Stimulated activated CD4-positive, alpha-beta T cell treated with anti-CD3 and anti-CD28 coated beads, Interleukin-4, amount 100 ng/mL, for 24 hours (primary cell): Measurements from ENCODE around the gene HEATR5A.
A peak's percentile ranks its signal among the peaks of the same experiment; 100 is the strongest.
"Not testable (repeated sequence)": the region's sequence is repeated elsewhere in the genome, so short reads cannot be mapped to it uniquely, and the experiment has no call there.

Experiments used
- DNase-seq: peaks from one replicate; pipeline ENCODE4 v3.0.0-alpha.2; 2020

HEATR5A gene

DNA sequence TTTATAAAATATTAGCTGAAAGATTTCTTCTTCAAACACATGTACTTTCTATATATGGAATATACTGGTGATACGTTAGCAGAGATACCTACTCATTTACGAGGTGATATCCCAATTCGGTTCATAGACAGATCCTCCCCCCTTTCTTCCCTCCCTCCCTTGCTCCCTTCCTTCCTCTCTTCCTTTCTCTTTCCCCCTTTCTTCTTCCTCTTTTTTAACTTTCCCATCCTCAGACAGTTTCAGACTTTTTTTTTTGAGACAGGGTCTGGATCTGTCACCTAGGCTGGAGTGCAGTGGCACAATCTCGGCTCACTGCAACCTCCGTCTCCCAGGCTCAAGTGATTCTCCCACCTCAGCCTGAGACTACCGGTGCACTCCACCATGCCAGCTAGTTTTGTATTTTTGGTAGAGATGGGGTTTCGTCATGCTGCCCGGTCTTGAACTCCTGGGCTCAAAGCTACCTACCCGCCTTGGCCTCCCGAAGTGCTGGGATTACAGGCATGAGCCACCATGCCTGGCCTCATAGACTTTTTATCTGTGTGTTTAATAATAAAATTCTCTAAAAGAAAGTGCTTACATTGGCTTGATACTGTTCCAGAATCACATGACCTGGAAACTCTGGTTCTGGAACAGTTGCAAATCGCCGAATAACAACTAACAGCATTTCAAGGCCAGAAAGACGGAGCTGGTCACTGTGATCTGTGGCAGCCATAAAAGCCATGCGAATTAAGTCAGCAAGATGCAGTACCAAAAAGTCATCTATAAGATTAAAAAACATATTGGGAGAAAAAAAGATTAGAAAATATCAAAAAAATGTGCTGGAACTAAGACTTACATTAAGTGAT, 99.2 kb downstream of the HEATR5A start:
- no peak for DNase-seq

DNA sequence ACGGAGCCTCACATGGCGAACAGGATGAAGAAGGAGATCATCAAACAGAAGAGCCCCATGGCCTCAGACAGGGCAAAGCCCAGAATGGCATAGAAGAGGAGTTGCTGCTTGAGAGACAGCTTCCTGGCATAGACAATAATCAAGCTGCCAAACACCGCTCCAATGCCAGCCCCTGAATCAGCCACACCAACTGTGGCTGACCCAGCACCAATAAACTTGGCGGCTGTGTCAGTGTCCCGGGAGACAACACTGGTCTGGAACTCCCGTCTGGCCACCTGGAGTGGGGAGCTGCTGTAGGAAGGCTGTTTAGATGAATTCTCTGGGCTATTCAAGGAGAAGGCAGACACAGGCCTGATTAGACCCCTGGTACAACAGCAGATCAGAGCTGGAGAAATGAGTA, 100.1 kb downstream of the HEATR5A start:
- DNase-seq: no peak

DNA sequence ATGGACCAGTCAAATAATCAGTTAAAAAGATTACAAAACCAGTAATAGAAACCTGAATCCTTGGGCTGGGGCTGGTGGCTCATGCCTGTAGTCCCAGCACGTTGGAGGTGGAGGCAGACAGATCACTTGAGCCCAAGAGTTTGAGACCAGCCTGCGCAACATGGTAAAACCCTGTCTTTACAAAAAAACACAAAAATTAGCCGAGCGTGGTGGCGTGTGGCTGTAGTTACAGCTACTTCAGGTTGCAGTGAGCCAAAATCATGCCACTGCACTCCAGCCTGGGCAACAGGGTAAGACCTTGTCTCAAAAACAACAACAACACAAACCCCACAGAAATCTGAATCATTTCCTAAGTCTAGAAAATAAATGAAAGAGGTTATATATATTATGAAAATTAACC, 100.6 kb downstream of the HEATR5A start:
- DNase-seq: no peak

DNA sequence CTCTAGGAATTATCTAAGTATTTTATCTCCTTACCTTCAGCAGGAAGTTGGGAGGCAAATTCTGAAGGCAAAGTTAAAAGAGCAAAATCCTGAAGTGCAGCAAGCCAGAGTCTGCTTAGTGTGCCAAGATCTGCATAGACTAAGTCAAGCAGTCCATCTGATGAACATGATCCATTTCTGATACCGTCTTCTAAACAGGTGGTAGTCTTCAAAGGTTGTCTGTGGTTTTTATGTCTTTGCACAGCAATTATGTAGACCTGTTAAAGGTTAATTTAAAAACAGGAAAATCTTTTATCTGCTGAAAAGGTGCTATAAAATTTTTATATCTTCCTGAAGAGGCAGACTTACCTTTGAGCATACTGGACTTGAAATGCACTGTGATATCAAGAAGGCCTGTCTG, 107.4 kb downstream of the HEATR5A start:
- DNase-seq: no peak

DNA sequence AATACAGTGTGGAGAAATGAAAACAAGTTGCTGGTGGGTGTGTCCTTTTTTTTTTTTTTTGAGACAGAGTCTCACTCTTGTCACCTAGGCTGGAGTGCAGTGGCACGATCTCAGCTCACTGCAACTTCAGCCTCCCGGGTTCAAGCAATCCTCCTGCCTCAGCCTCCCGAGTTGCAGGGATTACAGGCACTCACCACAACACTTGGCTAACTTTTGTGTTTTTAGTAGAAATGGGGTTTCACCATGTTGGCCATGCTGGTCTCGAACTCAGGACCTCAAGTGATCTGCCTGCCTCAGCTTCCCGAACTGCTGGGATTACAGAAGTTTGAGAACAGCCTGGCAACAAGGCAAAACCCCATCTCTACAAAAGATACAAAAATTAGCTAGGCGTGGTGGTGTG, 108.0 kb downstream of the HEATR5A start:
- not testable (repeated sequence) for DNase-seq

DNA sequence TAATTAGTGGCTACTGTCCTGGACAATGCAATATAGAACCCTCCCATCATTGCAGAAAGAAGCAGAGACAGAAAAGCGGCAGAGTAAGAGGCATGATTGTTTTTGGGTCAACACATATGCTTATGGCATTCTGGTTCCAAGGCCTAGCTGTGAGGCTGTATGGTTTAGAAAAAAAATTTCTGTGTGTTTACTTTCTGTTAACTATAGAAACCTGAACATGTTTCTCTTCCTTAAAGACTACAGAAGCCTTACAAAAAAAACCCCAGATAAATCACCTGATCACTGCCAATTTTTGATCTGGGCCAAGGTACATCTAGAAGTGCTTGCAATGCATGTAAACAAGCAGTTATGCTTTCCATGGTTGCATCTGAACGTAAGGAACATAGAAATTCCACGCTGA, 112.7 kb downstream of the HEATR5A start:
- no peak for DNase-seq

DNA sequence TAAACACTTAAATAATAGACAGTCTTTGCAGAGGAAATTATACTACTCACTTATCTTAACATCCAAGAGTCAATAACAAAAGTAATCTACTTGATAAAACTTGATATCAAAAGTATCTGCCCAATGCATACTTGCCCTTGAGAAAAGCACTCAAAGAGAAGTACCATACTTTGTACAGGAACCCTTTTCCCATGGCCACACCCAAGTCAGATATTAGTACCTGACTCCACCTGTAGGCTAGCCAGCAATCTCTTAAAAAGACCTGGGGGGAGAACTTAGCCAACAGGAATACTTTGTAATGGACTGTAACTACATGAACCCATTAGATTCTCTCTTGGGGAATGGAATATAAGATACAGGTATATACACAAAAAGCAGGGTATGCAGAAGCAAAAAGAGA, 113.2 kb downstream of the HEATR5A start:
- no peak for DNase-seq

DNA sequence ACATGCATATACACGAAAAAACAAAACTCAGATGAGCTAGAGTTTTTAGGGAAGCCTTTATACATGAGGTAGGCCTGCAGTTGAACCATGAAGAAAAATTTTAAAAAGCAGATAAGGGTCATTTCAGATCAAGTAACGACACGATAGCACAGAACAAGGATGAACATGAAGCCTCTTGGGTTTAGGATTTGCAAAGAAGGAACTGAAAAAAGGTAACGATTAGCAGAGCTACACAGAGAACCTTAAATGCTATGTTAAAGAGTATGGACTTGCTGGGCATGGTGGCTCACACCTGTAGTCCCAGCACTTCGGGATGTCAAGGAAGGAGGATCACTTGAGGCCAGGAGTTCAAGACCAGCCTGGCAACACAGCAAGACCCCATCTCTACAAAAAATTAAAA, 116.7 kb downstream of the HEATR5A start:
- DNase-seq: no peak

DNA sequence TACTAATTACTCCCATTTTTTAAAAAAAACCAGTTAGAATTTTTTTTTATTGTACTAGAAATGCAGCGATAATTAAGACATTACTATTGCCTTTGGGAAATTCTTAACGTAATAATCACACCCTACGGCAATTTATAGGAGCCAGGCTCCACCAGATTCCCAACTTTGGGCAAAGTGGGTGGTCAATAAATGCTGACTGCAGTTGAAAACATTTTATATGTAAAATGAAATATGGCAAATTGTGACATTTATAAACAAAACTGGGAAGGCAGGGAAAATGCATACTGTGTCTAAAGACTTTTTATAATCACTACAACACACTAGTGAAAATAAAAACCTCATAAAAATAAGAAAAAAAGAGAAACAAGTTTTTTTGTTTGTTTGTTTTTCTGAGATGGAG, 119.5 kb downstream of the HEATR5A start:
- DNase-seq: no peak

DNA sequence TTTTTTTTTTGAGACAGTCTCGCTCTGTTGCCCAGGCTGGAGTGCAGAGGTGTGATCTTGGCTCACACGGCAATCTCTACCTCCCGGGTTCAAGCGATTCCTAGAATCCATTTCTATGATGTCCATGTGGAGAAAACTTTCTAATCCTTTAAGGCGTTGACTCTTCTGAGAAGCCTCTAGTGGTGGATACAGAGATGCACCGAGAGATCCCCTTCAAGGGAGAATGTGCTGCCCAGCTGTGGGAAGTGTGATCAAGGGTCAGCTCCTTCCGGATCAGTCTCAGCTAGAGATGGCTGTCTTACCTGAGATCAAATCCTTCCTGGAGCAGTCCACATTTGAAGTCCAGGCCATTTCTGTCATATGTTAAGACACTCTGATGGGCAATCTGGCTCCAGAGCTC, 120.1 kb downstream of the HEATR5A start:
- DNase-seq: no peak

DNA sequence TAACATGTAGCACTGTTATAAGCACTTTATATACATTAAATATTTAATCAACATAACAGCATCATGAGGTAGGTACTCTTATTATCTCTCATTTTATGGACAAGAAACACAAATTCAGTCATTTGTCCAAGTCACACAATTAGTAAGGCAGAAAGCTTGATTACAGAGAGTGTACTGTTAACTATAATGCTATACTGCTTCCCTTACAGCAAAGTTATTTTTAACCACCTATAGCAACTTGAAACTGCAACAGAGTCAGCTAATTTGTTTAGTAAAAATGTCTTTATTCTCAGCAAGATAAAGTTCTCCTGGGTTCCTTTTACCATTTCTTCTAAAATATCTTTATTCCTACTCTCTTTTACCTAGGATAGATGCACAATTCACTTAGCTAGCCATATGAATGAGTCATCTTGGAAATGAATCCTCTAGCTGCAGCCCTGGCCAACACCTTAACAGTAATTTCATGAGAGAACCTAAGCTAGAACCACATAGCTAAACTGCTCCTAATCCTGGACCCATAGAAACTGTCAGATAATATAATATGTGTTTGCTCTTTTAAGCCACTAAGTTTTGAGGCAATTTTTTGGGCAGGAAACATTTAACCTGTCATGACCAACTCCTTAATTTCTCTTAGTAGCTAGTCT, 122.5 kb downstream of the HEATR5A start:
- DNase-seq: no peak

DNA sequence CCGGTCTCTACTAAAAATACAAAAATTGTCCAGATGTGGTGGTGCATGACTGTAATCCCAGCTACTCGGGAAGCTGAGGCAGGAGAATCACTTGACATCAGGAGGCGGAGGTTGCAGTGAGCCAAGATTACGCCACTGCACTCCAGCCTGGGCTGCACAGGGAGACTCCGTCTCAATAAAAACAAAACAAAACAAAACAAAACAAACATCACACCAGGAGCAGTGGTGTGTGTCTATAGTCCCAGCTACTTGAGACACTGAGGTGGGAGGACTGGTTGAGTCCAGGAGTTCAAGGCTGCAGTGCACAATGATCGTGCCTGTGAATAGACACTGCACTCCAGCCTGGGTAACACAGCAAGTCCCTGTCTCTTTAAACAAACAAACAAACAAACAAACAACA, 123.2 kb downstream of the HEATR5A start:
- no peak for DNase-seq

DNA sequence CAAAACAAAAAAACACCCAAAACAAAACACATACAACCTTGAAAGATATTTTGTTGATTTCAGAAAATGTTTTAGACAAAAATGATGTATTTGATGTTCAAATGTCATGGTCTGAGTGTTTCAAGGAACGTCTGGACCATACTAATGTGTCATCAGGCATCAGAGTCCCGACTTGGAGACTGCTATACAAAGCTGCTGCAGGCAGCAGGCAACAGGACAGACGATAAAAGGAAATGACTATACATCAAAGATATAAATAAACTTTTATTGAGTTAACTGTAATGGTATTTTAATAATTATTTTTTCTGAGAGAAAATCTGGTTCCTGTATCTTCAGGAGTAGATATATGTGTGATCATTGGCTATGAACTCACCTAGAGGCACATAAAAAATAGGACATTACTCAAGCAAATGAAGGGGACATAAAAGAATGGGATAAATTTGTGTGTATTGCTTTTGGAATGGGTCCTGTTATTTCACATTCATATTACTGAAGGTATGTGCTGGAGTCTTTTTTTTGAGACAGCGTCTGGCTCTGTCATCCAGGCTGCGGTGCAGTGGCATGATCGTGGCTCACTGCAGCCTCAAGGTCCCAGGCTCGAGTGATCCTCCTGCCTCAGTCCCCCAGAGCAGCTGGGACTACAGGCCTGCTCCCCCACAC, 125.5 kb downstream of the HEATR5A start:
- DNase-seq: no peak

DNA sequence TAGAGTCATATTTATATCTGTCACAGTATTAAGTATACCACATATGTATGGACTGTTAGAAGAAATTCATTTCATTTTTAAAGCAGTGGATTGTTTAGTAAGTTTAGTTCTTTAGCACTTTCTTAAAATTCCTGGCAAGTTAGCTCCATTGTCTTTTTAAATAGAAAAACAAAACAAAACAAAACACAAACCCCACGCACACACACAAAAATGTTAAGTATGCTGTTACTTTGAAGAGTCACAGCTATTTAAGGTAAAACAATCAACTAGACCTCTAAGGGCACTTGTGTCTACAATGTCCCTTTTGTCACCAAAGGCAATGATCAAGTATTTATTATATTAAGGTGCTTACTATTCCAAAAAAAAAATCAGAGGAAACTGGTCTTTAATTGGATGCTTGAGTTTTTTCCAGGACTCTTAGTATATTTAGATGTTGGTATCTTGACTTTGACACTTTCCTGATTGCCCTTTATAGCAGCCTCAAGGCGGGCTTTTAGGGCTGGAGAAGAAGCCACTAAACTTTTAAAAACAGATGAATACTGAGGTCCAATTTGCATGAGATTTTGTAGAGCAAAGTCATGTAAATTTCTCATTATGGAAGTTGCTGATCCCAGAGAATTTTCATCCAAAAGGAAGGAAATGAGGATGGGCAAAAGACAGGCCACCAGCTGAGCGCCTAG, 127.3 kb downstream of the HEATR5A start:
- DNase-seq: no peak

DNA sequence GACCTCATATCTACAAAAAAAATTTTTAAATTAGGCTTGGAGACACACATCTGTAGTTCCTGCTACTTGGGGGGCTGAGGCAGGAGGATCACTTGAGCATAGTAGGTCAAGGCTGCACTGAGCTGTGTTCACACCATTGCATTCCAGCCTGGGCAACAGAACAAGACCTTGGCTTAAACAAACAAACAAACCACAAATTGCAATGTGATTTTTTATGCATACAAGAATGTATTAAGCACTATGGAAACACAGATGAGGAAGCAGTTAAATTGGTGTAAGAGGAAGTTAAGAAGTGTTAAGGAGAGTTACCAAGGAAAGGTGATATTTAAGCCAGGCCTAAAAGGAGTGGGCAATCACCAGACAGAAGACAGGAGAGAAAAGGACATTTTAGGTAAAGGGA, 129.1 kb downstream of the HEATR5A start:
- DNase-seq: no peak

DNA sequence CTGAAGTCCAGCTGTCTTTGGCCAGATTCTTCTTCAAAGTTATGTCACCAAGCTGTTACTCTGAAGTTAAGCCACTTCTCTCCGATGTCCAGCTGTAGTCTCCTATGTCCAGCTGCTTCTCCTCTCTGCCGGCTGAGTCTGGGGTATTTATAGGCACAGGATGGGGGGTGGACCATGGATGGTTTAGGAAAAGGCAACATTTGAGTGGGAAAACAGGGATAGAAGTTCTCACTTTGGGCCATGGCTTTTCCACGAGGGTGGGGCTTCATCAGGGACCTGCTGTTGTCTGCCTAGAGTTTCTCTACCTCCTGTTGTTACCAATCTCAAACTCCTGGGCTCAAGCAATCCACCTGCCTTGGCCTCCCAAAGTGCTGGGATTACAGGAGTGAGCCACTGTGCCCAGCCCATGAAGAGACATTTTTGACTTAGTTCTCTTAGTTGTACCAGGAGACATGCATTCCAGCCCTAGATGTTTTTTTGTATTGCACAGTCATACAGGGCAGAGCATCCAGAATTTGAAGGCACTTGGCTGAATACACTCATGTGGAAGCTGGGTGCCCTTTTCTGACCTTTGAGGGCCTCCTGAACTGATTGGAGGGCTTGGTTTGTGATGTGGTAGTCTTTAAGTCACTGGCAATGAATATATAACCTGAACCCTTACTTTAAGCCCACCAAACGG, 132.9 kb downstream of the HEATR5A start:
- no peak for DNase-seq

DNA sequence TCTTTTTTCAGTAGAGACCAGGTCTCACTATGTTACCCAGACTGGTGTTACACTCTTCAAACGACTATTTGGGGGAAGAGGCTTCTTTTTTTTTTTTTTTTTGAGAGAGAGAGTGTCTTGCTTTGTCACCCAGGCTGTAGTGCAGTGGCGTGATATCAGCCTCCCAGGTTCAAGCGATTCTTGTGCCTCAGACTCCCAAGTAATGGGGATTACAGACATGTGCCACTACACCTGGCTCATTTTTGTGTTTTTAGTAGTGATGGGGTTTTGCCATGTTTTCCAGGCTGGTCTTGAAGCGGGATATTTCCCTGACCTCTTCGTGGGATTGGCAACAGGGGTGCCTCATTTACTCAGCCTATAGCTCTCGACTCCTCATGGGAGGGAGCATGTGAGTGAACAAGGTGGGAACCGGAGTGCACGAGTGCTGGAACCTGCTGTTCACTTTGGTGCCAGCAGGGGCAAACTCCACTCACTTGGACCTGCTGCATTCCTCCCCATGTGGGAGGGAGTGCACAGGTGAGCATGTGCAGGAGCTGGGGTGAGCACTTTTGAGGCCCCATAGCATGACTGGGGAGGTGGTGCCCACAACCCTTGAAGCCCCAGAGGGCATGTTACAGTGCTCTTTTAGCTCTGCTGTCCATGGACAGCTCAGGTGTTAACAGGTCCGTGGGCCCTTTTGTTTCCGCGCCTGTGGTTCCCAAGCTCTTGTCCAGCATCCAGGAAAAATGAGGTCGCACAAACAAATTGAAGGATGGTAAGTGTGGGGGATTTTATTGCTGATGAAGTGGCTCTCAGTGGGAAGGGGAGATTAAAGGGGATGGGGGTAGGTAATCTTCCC, 133.7 kb downstream of the HEATR5A start:
- DNase-seq: peak; percentile 14

DNA sequence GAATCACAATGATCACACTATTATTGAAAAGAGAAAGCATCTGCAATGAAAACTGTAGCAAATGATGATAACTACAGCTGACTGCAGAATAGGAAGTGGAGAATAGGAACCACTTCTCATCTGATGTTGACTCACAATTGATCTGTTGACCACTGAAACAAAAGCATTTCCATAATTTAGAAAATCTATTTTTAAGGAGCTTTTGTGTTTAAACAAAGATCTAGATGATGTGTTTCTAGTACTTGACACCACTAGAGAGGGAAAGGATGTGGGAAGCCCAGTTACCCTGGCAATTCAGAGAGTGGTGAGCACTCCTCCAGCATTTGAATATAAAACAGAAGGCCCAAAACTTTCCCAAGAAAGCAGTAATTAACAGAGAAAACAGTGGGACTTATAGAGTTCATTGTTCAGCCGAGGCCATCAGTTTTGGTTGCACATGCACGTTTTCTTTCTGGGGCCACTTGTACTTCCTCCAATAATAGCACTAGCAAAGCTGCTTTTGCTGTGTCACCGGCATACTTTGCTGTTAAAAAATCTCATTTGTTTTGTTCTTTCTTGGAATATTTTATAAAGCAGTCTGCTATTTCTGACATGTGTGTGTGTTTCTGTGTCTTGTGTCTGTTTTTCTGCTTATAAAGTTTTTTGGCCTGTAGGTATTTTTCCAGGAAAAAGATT, 136.6 kb downstream of the HEATR5A start:
- DNase-seq: no peak

DNA sequence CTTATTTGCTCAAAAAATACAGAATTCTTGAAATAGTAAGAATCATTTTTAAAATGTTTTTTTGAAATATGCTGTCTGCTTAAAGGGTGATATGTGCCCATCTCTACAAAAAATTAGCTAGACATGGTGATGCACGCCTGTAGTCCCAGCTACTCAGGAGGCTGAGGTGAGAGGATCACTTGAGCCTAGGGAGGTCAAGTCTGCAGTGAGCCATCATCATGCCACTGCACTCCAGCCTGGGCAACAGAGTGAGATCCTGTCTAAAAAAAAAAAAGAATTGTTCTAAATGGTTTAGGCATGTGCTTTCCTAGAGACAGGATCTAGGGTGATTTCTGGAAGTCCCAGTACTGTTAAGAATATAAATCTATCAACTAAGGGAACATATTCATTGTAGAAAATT, 137.2 kb downstream of the HEATR5A start:
- no peak for DNase-seq

DNA sequence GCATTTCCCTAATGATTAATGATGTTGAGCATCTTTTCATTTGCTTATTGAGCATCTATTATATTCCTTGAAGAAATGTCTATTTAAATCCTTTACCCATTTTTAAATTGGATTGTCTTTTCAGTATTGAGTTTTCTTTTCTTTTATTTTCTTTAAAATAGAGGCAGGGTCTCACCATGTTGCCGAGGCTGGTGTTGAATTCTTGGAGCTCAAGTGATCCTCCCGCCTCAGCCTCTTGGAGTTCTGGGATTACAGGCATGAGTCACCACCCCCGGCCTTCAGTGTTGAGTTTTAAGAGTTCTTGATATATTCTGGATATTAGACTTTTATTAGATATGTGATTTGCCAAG, 139.5 kb downstream of the HEATR5A start:
- DNase-seq: no peak

DNA sequence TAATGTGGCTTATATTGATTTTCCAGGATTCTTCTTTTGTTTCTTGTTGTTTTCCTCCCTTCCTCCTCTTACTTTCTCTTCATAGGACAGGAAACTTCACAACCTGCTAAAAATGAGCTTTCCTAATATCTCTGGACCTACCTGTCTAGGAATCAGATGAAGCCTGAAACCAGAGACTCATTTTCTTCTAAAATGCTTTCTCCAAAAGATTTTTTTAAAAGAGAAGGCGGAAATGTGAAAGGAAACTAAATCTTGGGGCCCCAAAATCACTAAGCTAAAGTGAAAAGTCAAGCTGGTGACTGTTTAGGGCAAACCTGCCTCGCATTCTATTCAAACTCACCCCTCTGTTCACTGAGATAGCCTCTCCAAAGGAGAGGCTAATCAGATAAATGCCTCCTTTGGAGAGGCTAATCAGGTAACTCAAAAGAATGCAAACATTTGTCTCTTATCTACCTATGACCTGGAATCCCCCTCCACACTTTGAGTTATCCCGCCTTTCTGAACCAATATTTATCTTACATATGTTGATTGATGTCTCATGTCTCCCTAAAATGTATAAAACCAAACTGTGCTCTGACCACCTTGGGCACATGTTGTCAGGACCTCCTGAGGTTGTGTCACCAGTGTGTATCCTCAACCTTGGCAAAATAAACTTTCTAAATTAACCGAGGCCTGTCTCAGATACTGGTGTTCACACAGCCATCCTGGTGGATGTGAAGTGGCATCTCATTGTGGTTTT, 140.0 kb downstream of the HEATR5A start:
- DNase-seq: no peak
